DMS114 treated with DMSO at 0.1 percent for 48 hours (cell line): ENCODE data around the gene PROX2.
A peak's percentile ranks its signal among the peaks of the same experiment; 100 is the strongest.

ENCODE experiments used
- DNase-seq: peaks from one replicate; lab custom pipeline; 2025; ENCODE audit not compliant: unreplicated experiment; lab: John Stamatoyannopoulos, UW

Gene PROX2

GRCh38 chr14:74909911-74910310 lies 34.0 kb upstream of the PROX2 start:
- DNase-seq: no peak

- no peak for DNase-seq
Observed at GRCh38 chr14:74909501-74909900, 33.6 kb upstream of the PROX2 start.

- DNase-seq: no peak
Observed at GRCh38 chr14:74908861-74909341, 33.0 kb upstream of the PROX2 start.

GRCh38 chr14:74907744-74908143 lies 31.8 kb upstream of the PROX2 start:
- DNase-seq: no peak

- no peak for DNase-seq
Observed at GRCh38 chr14:74906925-74907521, 31.1 kb upstream of the PROX2 start.

GRCh38 chr14:74905595-74906142 lies 29.7 kb upstream of the PROX2 start:
- DNase-seq: peak; percentile 7

- DNase-seq: no peak
Observed at GRCh38 chr14:74904635-74905503, 28.9 kb upstream of the PROX2 start.

GRCh38 chr14:74902941-74903705 lies 27.2 kb upstream of the PROX2 start:
- no peak for DNase-seq

- no peak for DNase-seq
Observed at GRCh38 chr14:74898694-74899093, 22.7 kb upstream of the PROX2 start.

- DNase-seq: no peak
Observed at GRCh38 chr14:74898083-74898482, 22.1 kb upstream of the PROX2 start.

GRCh38 chr14:74897642-74898041 lies 21.7 kb upstream of the PROX2 start:
- no peak for DNase-seq

- no peak for DNase-seq
Observed at GRCh38 chr14:74896400-74896799, 20.5 kb upstream of the PROX2 start.

- DNase-seq: no peak
Observed at GRCh38 chr14:74893614-74894091, 17.7 kb upstream of the PROX2 start.

- no peak for DNase-seq
Observed at GRCh38 chr14:74892745-74893144, 16.8 kb upstream of the PROX2 start.

- DNase-seq: no peak
Observed at GRCh38 chr14:74891870-74892269, 15.9 kb upstream of the PROX2 start.

GRCh38 chr14:74890262-74890661 lies 14.3 kb upstream of the PROX2 start:
- DNase-seq: no peak

- DNase-seq: no peak
Observed at GRCh38 chr14:74888164-74889158, 12.5 kb upstream of the PROX2 start.

- no peak for DNase-seq
Observed at GRCh38 chr14:74886001-74886400, 10.1 kb upstream of the PROX2 start.

- no peak for DNase-seq
Observed at GRCh38 chr14:74882103-74882920, 6.4 kb upstream of the PROX2 start.
